ENCODE data around the gene SLC4A4. TPM values are rescaled to one million over a fixed set of nuclear protein-coding genes. Genes with fewer than 3 reads are reported as not detected.

Gene SLC4A4
- total RNA-seq, 1 donor from 2014 or later = not detected

GRCh38 chr4:71533121-71533520, 194.3 kb downstream of the SLC4A4 start:
- intact Hi-C loops (cut with micrococcal nuclease) = no loop called here
- H3K4me1 Mint-ChIP-seq = no peaks in the 10 kb centered on the region
- no peaks in the 10 kb centered on the region for H3K36me3 Mint-ChIP-seq (ENCODE audit: low read depth)
- no peak overlapping the region for H3K4me3 Mint-ChIP-seq
- no peaks in the 10 kb centered on the region for H3K27me3 Mint-ChIP-seq
- H3K27ac Mint-ChIP-seq = no peak overlapping the region
- TF ChIP-seq, protein P1, sequence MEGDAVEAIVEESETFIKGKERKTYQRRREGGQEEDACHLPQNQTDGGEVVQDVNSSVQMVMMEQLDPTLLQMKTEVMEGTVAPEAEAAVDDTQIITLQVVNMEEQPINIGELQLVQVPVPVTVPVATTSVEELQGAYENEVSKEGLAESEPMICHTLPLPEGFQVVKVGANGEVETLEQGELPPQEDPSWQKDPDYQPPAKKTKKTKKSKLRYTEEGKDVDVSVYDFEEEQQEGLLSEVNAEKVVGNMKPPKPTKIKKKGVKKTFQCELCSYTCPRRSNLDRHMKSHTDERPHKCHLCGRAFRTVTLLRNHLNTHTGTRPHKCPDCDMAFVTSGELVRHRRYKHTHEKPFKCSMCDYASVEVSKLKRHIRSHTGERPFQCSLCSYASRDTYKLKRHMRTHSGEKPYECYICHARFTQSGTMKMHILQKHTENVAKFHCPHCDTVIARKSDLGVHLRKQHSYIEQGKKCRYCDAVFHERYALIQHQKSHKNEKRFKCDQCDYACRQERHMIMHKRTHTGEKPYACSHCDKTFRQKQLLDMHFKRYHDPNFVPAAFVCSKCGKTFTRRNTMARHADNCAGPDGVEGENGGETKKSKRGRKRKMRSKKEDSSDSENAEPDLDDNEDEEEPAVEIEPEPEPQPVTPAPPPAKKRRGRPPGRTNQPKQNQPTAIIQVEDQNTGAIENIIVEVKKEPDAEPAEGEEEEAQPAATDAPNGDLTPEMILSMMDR (IDR thresholded peaks at IDR 0.05) = no peak
- ATAC-seq (ENCODE audit: low read depth) = no peak
- POLR2A ChIA-PET = no interaction called here
- CTCF ChIA-PET = no interaction called here
- no peaks in the 10 kb centered on the region for H3K9me3 Mint-ChIP-seq
- no peak for DNase-seq

DNA sequence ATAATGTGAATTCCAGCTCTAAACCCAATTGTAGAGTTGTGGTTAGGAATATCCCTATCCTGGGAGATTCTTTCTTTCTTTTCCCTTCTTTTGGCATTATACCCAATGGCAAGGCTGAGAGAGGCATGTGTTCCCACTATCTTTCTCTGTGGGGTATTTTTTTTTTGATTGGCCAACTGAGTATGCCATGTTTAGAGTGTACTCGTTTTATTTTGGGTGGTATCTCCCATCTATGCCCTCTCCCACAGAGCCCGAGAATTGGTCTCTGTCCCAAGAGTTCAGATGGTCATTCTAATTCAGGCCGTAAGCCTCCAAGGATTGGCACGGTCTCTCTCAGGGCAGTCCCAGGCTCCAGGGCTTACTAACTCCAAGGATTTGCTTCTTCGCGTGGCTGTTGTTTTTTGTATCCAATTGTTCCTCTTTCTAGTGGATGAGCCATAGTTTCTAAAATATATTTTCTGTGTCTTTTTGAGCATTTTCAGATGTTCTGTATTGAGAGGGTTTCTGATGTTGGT, 198.8 kb downstream of the SLC4A4 start:
- intact Hi-C loops (cut with micrococcal nuclease) = no loop called here
- Mint-ChIP-seq H3K4me3 (no peak overlapping the region), H3K27me3 (no peaks in the 10 kb centered on the region), H3K9me3 (no peaks in the 10 kb centered on the region), H3K27ac (no peak overlapping the region), H3K4me1 (peaks cover 7% of the 10 kb centered on the region), H3K36me3 (ENCODE audit: low read depth) (no peaks in the 10 kb centered on the region)
- ChIA-PET POLR2A (no interaction called here), CTCF (no interaction called here)
- TF ChIP-seq, protein P1 (IDR thresholded peaks at IDR 0.05) = no peak
- no peak for ATAC-seq (ENCODE audit: low read depth)
- DNase-seq = no peak

DNA sequence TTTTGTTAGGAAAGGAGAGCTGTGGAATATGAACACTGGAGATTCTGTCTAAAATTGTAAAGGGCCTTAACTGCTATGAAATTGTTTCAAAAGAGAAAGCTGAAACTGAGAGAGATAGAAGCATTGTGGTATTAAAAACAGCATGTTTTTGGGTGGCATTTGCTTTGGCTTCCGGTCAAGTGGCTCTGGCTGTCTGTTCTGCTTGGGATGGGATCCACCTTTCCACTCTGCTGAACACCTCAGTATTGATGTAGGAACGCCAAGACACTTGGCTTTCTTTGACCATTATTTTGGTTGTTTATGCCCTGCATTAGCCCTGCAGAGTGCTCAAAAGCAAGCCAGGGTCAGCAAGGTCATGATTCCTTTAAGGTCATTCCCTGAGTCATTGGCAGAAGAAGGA, 199.7 kb downstream of the SLC4A4 start:
- ATAC-seq (ENCODE audit: low read depth) = no peak
- TF ChIP-seq, protein P1 (IDR thresholded peaks at IDR 0.05) = no peak
- CTCF ChIA-PET = no interaction called here
- no peak for DNase-seq
- intact Hi-C loops (cut with micrococcal nuclease) = no loop called here
- Mint-ChIP-seq H3K4me1 (peaks cover 7% of the 10 kb centered on the region), H3K36me3 (ENCODE audit: low read depth) (no peaks in the 10 kb centered on the region), H3K4me3 (no peak overlapping the region), H3K9me3 (no peaks in the 10 kb centered on the region), H3K27me3 (no peaks in the 10 kb centered on the region), H3K27ac (no peak overlapping the region)
- POLR2A ChIA-PET = no interaction called here

GRCh38 chr4:71540749-71541269, 202.0 kb downstream of the SLC4A4 start:
- ChIA-PET POLR2A (no interaction called here), CTCF (no interaction called here)
- Mint-ChIP-seq H3K27me3 (no peaks in the 10 kb centered on the region), H3K4me3 (no peak overlapping the region), H3K4me1 (peaks cover 7% of the 10 kb centered on the region), H3K9me3 (no peaks in the 10 kb centered on the region), H3K36me3 (ENCODE audit: low read depth) (no peaks in the 10 kb centered on the region), H3K27ac (no peak overlapping the region)
- intact Hi-C loops (cut with micrococcal nuclease) = no loop called here
- DNase-seq (no peak), ATAC-seq (ENCODE audit: low read depth) (no peak)
- TF ChIP-seq, protein P1 (IDR thresholded peaks at IDR 0.05) = no peak

DNA sequence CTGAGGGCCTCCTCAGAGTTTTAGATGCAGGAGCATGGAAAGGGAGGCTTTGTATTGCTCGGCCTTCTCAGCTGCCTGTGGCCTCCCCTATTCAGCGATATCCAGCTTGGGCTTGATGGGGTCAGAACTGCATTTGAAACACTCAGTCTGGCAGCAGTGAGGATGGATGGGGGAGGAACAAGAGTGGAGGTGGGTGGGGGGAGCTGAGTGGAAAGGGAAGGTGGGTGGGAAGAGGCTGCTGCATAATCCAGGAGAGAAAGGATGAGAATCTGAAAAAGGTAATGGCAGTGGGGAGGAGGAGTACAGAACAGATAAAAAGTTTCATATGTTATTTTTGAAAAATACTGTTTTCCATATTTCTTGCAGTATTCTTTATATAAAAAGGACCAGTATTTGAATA, 202.7 kb downstream of the SLC4A4 start:
- no peaks in the 10 kb centered on the region for H3K9me3 Mint-ChIP-seq
- ChIA-PET POLR2A (no interaction called here), CTCF (no interaction called here)
- no peak for ATAC-seq (ENCODE audit: low read depth)
- no peak overlapping the region for H3K4me3 Mint-ChIP-seq
- TF ChIP-seq, protein P1 (IDR thresholded peaks at IDR 0.05) = no peak
- DNase-seq = no peak
- peaks cover 7% of the 10 kb centered on the region for H3K4me1 Mint-ChIP-seq
- intact Hi-C loops (cut with micrococcal nuclease) = no loop called here
- H3K36me3 Mint-ChIP-seq (ENCODE audit: low read depth) = no peaks in the 10 kb centered on the region
- H3K27ac Mint-ChIP-seq = no peak overlapping the region
- H3K27me3 Mint-ChIP-seq = no peaks in the 10 kb centered on the region

Data from activated B cell treated with CpG ODN at 0.5 μM for 24 hours (primary cell).